Stimulated activated CD4-positive, alpha-beta T cell treated with anti-CD3 and anti-CD28 coated beads, Interleukin-1b, Interleukin-23, amount 100 ng/mL, for 48 hours (primary cell): ENCODE results near the gene TXNRD3.

Experiments used
- DNase-seq: peaks from one replicate; pipeline ENCODE4 v3.0.0-alpha.2; 2020

Gene TXNRD3

DNA sequence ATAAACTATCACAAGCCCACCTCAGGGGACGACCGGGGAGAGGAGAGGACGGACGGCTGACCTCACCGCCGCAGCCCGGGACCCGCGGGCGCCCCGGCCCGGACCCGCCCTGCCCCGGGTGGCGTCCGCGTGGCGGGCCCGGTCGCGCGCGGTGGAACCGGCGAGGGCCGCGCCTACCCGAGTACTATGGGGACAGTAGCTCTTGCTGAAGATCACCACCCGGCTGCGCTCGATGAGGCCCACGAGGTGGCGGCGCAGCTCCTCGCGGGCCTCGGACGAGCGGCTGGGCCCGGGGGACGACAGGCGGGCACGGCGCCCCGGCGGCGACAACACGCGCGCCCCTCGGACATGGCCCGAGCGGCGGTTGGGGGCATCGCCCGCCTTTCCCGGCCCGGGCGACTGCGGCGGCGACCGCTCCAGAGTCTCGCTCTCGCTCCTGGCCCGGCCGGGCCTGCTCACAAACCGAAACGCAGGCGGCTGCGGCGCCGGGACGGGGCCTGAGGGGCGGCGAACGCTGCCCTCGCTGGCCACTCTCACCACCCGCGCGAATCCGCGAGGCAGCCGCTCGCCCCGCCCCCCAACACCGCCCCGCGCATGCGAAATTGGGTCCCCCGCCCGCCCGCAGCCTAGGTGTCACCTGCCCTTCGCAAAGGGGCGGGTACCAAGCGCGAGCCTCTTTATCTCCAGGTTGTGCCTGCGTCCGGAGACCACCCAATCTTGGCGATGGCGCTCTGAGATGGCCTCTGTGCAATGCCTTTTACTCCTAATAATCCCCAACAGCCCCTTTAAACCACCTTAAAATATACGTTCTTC, at the start of gene TXNRD3:
TSS of gene TXNRD3 (minus strand) at position 554 of the 813 bp plus-strand sequence.
- peak; percentile 74 for DNase-seq

DNA sequence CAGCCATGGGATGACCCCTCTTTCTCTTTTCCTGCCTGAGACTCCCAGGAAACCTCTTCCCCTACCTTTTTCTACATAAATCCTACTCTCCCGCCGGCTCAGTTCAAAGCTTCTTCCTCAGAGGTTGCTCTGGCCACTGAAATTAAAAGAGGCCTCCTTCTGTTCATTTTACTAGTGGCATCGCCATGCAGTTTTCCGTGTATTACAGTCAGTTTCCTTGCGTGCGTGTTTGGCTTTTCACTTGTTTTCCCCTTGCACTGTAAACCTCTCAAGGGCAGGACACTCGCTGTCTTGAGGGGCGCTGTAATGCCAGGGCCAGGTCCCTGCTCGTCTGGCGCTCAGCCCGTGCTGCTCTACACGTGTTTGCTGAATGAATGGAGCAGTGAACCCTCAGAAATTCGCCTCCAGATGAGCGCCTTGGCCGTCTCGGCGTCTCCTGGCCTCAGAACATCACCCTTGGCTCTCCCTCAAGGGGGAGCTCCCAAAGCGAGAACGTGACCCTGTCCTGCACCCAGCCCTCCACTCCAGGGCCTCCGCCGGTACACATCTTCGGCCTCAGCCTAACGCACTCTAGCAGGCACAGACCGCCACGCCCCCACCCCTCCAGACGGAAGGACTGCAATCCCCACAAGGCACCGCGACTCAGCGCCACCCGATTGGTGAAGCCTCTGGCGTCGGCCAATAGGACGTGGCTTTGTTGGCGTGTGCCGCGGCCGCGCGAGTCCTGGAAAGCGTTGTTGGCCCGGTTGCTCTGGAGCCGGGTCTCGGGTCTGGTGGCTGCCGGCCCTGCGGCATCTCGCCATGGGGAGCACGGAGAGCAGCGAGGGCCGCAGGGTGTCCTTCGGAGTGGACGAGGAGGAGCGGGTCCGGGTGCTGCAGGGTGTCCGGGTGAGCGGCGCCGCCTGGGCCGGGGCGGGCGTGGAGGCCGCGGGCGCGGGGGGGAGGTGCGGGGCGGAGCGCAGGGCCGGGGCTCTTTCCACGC, 48.9 kb upstream of the TXNRD3 start, which contains the start of gene CHCHD6:
TSS of gene CHCHD6 (plus strand) at position 729 of the 982 bp plus-strand sequence. CDS start at position 802, 73 bp downstream.
- DNase-seq: peak; percentile 96

DNA sequence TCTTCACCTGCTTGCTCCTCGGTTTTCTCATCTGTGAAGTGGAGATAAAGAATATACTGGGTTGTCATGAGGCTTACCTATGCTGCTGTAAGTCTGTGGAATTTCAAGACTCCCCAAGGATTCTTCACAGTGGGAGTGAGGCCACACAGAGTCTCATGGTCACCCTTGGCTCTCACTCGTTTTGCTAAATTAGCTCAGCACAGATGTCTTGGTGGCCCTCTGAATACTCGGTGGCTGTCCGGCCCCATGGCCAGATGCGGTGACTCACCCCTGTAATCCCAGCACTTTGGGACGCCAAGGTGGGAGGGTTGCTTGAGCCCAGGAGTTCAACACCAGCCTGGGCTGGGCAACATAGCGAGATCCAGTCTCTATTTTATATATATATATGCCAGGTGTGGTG, 44.1 kb upstream of the TXNRD3 start:
- DNase-seq: no peak

DNA sequence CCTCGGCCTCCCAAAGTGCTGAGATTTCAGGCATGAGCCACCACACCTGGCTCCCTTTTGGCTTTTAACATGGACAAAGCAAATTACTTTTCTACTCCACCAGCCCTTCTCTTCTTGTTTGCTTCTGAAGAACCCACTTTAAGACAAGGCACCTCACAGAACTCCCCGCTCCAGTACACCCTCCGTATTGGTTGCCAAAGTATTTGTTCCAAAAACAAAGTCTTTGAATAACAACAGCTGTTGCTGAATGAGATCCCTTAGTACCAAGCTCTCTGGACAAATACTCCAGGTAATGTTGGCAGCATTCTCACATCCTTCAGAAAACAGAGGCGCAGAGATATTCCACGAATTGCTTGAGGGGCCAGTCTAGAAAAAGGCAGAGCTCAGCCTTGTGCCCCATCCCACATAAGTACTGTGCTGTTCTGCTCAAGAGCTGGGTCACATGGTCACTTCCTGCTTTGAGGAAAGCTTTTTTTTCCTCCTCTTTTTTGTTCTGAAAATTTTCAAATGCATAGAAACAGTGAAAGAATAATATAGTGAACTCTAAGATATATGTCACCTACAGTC, 41.9 kb upstream of the TXNRD3 start:
- DNase-seq: no peak

DNA sequence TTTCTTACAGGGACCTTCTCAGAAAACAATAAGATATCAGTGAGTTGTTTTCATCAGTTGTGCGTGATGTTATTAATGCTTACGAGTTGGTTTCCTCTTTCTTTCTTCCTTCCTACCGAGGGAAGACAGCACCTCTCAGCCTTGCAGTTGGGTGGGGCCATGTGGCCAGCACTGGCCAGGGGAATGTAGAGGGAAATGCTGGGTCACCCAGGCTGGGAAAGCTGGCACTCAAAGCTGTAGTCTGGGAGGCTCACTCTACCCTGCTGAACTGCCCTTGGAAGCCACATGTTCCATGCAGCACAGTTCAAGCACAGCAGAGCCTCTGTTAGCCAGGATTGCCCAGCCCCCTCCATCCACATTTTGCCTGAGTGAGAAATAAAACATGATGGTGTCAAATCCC, 39.0 kb upstream of the TXNRD3 start:
- DNase-seq: no peak

DNA sequence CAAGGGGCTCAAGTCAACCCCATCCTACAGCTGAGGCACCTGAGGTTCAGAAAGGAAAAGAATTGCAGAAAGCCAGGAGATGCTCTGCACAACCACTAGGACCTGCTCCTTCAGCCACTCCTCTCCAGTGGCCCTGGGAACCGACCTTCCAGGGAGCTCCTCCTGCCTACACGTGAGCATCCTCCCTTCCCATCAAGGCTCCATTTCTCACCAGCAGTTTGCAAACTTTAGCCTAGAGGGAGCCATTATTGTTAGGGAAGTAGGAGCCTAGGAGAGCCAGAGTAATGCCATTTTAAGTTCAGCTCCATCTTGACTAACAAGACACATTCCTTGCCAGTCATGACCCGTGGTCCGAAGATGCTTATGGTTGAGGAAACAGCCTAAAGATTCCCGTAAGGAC, 37.9 kb upstream of the TXNRD3 start:
- no peak for DNase-seq

DNA sequence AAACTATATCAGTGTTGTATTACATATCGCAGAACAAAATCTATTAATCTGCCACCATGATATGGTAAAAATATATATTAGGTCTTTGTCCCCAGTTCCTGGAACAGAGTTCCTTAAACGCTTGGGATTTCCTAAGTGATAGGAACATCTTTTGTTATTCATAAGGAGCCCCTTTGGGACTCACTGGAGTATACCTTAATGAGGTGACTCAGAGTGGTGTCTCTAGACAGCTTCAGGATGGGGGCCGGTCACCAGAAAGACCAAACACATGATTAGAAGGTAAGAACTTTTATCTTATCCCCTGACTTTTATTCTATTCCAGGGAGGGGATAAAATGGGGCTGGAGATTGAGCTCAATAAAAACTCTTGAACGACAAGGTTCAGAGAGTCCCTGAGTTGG, 36.8 kb upstream of the TXNRD3 start:
- no peak for DNase-seq

DNA sequence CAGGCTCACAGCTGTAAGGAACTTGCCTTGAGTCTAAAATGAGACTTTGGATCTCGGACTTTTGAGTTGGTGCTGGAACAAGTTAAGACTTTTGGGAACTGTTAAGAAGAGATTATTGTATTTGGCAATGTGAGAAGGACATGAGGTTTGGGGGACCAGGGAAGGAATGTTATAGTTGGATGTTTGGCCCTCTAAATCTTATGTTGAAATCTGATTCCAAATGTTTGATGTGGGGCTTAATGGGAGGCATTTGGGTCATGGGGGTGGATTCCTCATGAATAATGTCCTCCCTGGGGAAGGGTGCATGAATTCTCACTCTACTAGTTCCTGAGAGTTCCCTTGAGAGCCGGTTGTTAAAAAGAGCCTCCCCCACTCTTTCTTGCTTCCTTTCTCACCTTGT, 30.6 kb upstream of the TXNRD3 start:
- DNase-seq: no peak

DNA sequence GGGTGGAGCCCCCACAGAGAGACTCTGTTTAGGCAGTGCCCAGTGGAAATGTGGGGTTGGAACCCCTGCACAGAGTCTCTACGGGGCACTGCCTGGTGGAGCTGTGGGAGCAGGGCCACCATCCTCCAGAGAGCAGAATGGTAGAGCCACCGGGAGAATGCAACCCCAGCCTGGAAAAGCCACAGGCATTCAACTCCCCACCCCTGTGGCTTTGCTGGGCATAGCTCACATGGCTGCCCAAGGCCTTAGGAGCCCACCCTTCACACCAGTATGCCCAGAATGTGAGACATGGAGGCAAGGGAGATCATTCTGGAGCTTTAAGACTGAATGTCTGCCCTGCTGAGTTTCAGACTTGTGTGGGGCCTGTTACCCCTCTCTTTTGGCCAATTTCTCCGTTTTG, 30.1 kb upstream of the TXNRD3 start:
- DNase-seq: no peak

DNA sequence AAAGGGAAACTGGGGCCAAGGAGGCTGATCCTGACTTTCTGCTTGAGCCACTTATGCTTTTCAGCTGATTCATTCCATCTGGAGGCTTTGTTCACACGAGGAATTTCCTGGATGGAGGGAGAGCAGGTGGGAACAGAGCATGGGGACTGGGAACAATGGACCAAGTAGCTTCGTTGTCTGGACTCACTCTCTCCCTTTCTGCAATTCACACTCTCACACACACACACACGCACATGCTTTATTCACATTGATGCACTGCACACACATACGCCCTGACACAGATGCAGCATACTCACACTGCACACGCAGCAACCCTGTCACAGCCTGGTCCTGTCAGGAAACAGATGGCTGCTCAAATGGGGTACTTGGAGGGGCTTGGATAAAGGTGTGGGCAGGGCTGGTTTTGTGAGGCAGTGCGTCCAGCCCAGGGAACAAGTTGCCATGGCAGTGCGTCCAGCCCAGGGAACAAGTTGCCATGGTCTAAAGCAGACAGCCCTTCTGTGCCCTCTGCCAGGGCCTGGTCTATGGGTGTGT, 29.4 kb upstream of the TXNRD3 start:
- DNase-seq: no peak

DNA sequence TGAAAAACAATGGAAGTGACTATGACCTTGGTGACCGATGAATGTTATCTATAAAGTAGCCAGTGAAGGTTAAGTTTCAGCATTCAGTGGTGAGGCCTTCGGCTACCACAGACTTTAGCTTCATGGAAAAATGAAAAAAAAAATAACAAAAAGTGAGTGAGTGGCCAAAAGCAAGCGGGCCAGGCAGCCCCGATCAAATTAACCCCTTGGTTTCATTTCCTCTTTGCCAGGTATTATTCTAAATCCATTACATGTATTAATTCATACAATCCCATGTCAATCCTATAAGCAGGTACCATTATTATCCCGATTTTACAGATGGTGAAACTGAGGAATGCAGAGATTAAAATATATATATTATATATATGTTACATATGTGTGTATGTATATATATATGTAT, 28.1 kb upstream of the TXNRD3 start:
- DNase-seq: no peak

DNA sequence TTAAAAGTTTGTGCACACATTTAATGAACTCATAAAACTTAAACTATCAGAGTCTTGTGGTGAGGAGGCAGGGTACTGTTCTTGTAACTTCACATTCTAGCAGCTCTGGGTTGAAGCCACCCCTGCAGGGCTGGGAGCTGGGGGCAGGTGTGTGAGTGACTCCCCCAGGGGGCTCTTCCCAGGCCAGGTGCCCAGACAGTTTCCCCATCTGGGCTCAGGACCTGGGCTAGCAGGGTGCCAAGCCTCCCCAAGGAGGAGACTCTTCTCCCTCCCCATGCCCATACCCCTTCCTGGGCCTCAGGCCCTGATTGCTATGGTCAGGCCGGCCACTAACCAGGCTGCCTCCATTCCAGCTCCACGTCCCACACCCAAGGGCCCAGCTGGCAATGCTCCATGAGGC, 27.1 kb upstream of the TXNRD3 start:
- no peak for DNase-seq

DNA sequence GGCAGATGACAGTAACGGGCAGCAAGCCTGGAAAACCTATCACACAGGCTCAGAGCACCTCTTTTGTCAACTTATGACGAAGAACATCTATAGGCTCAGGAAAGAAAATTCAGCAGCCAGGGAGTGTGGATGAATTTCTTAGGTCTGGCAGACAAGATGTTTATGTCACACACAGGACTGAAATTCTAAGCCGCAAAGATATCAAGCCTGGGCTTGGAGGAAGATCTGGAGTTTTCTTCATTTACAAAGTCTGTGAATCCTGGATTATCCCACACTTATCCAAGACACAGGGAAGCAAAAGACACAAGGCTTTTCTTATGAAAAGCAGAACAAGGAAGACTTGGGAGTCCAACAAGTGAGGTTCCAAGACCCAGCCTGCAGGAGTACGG, 25.7 kb upstream of the TXNRD3 start:
- no peak for DNase-seq

DNA sequence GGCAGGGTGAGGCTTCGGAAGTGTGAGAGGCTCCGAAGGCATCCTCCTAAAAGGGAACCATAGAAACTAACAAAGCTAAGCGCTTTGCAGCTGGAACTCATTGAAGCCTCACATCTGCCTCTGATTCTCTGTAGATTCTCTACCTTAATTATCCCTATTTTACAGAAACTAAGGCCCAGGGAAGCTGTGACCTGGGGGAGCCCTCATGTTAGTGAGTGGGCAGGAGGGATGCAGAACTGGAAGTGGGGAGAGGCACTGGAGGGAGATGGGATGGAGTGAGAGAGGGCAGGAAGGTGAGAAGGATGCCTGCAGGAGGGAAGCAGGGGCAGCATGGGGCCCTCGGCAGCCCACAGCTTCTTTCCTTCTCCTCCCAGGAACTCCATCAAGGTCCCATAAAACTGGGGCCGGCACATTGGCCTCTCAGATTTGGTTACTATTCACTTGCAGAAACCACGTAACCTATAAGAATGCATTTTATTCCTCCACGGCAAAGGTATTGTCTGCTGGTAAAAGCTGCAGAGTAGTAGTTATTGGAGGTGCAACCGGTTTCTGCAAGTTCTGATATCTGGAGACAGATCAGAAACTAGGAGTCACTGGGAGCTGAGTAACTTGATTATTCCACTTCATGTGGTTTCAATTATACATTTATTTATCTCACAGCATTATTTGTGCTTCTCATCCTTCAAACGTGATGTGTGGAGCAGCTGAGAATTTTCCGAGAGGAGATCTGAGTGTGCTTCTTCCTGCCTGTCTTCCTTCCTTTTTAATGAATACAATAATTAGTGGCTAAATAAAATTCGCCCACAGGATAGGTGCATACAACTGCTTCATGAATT, 25.1 kb upstream of the TXNRD3 start:
- DNase-seq: no peak

DNA sequence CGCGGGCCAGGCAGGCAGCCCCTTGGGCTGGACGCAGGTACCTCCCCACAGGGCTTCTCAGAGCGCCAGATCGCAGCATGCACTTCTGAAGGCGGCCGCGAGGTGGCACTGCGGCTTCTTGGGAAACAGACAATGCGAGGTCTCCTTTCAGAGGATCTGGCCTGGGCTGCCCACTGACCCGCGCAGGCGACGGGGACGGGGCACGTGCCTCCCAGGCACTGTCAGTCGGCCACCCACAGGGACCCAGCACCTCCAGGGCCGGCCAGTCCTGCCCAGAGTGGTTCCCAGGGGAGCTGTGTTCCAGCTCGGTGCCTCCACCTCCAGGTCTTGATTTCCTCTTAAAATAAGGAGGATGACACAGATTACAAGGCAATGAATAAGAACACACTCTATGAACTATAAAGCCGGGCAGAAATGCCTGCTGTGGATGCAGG, 24.4 kb upstream of the TXNRD3 start:
- DNase-seq: peak; percentile 77

DNA sequence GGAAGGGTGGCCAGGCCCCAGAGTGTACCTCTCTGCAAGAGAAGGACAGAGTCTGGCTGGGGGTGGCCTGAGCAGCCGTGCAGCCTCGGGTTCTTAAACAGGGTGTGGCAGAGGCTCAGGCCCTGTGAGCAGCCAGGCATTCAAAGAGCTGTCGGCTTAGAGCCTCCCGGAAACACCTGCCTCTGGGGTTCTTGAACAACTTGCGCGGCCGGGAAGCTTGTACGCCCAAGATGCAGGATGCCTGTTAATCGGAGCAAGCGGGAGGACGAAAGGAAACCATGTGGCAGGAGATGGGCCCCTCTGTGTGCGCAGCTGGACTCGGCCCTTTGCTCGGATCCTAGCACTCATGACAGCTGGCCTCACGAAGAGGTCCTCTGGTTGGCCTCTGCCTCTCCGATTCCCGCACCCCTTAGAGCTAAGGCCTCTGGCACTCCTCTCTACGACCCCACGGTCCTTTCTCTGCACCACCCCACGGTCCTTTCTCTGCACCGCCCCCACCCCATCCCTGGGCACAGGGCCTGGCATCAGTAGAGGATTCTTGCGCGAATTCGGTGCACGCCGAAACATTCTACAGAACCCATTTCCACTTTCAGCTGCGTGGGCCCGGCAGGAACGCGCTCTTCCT, 23.9 kb upstream of the TXNRD3 start:
- DNase-seq: no peak

DNA sequence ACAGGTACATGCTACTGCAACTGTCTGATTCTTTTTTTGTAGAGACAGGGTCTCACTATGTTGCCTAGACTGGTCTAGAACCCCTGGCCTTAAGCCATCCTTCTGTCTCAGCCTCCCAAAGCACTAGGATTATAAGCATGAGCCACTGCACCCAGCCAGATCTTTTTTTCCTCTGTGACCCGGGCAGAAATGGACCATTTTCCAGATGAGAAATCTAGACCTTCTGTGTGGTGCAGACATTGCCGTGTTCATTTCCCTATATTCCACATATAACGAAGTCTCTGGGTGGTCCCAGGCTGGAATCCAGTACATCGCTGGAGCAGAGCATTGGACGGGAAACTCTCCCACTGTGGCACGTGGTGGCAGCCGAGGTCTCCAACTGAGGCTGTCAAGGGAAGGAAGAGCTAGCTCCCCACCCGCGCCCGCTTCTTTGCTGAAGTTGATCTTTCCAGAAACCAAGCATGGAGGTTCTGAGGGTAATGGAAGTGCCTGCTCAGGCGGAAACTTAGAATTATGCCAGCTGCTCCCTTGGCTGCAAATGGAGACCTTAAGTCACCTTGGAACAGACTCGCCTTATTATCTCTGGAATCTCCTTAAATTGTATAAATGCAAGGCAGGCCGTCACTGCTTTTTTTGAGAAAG, 23.1 kb upstream of the TXNRD3 start:
- no peak for DNase-seq

DNA sequence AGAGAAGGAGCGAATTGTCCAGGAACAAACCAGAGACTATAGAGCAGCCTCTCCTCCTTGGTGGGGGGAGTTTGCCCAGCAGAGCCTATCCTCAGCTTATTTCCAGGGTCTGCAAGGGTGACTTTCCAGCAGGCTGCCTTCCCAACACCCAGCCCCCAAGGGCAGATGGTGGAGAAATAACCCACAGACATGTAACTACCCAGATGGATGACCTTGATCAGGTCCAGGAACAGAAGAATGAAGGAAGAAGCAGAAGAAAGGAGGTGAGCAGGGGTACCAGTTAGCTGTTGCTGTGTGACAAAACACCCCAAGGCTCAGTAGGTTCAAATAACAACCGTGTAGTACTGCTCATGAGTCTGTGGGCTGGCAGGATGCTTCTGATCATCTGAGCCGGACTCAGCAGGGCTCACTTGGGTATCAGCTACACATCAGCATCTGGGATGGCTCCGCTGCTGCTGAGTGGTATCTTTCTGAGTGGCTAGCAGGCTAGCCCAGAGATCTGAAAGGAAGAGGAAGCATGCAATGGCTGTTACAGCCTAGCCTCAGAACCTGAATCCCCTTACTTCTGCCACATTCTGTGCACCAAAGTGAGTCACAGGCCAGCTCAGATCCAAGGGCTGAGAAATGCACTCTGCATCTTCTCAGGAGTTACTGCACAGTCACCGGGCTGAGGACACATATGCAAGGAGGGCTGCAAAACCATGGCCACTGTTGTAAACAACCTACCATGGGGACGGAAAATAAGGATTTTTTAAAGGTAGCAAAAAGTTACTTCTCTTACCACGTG, 22.2 kb upstream of the TXNRD3 start:
- no peak for DNase-seq

DNA sequence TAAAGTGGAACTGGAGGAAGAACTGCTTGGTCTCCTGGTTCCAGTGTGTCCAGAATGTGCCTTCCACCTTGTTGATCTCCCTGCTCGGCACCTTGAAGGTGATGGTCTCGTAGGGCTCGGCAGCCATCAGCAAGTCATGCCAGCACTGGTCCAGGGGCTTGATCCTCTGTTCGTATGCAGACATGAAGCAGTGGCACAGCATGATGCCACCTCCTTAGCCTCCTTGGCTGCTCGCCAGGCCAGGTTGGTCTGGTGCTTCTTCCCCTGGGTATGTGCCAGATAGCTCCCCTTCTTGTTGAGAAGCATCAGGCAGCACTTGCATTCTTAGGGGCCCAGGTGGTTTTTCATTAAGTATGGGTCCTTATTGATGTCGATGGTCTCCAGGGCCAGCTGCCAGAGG, 17.8 kb upstream of the TXNRD3 start:
- no peak for DNase-seq

DNA sequence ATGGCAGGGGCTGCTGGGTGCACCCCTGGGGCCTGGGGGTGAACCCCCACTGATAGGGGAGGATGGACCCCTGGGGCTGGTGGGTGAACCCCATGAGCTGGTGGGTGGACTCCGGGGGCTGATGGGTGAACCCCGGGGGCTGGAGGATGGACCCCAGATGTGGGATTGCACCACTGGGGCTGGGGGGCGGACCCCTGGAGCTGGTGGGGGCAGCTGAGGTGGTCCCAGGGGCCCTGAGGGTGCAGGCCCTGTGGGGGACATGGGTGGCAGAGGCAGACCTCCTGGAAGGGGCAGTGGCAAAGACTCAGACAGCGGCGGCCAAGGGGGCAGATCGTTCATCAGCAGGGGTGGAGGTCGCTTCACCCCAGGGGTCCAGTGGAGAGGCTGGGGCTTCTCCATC, 17.4 kb upstream of the TXNRD3 start:
- DNase-seq: no peak
